HG02884 (cell line): ENCODE data around the gene MARK1.
A peak's percentile ranks its signal among the peaks of the same experiment; 100 is the strongest.

ENCODE experiments used
- ATAC-seq: cut with Tn5 transposase; IDR thresholded peaks from one replicate; pipeline ENCODE4 v1.9.1; 2021; ENCODE audit warnings: mild to moderate bottlenecking, moderate library complexity; ENCODE audit not compliant: unreplicated experiment

MARK1 gene

DNA sequence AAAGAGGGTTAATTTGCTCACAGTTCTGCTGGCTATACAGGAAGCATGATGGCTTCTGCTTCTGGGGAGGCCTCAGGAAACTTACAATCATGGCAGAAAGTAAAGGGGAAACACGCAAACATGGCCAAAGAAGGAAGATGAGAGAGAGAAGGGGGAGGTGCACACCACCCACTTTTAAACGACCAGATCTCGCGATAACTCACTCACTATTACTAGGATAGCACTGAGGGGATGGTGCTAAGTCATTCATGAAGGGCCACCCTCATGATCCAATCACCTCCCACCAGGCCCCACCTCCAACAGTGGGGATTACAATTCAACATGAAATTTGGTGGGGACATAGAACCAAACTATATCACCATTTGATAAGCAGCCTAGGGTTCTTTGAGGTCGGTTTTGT is 159.9 kb downstream of the MARK1 start:
- no peak for ATAC-seq

DNA sequence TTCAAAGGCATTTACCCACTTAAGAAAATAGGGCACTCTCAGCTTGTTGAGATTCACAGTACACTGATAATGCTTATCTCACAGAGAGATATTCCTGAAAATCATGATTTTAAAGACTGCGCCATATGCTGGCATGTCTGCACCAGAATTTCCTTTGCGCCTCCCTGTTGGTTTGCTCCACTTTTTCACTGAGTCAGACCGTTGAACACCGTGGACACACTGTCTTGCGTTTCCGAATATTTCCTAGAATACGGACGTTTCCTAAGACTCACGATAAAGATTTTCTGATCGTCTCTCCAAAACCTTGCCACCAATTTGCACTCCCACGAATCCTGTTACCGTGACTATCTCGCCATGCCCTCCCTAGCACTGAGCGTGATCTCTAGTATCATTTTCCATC is 161.7 kb downstream of the MARK1 start:
- no peak for ATAC-seq

DNA sequence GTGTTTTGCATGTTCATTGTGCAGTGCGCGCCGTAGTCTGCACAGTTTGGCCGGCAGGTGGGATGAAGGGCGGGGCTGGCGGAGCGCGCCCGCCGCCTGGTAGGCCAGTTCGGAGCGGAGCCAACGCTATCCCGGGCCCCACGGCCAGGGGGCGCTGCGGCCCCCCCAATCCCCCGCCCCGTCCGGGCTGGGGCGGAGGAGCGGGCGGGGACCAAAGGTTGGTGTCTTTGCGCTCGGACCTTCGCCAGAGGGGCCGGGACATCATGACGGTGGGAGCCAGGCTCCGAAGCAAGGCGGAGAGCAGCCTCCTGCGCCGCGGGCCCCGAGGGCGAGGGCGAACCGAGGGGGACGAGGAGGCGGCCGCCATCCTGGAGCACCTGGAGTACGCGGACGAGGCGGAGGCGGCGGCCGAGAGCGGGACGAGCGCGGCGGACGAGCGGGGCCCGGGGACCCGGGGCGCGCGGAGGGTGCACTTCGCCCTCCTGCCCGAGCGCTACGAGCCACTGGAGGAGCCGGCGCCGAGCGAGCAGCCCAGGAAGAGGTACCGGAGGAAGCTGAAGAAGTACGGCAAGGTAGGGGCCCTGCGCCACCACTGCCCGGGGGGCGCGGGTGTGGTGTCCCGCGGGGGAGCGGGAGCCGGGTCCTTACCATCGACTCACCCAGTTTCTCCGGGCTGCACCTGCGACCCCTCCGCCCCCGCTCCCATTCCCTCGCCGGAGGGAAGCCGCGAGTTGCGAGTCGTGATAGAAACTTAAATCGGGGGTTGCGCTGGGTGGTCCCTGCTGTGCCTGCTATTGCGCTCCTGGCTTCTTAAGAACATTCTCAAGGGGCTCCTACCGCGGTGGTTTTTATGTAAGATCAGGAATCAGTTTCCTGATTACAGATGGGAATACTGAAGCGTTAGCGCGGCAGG is 162.5 kb downstream of the MARK1 start, which contains the start of gene C1orf115:
Gene C1orf115, plus strand, starts transcription at position 224 of the 913 bp plus-strand sequence. Its CDS starts 40 bp downstream, at position 264.
- peak; percentile 94 for ATAC-seq

DNA sequence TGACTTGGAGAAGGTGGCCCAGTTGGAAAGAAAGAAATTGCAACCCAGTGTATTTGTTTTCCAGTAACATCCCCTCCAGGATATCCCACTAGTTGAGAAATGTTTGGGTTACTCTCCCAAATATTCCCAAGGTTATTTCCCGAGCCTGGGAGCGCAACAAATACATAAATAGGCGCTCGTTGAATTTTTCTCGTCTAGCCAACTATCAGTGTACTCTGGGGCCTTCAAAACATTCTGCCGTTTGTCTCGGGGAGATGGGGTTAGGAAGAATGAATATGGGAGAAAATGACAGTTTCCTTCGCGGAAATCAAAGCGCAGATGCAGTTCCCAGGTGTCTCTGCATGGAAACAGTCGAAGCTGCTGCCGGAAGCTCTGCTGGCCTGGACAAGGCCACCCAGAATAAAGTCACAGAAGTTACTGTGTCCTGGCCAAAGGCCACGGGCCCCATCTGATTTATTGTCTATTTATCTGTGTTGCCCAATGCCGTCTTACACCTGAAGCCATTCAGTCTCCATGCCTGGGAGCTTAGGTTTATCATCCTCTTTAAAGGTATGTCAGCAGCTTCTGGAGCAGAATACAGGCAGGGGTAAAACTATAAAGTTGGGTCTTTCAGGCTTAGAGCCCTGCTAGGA is 163.2 kb downstream of the MARK1 start:
- no peak for ATAC-seq

DNA sequence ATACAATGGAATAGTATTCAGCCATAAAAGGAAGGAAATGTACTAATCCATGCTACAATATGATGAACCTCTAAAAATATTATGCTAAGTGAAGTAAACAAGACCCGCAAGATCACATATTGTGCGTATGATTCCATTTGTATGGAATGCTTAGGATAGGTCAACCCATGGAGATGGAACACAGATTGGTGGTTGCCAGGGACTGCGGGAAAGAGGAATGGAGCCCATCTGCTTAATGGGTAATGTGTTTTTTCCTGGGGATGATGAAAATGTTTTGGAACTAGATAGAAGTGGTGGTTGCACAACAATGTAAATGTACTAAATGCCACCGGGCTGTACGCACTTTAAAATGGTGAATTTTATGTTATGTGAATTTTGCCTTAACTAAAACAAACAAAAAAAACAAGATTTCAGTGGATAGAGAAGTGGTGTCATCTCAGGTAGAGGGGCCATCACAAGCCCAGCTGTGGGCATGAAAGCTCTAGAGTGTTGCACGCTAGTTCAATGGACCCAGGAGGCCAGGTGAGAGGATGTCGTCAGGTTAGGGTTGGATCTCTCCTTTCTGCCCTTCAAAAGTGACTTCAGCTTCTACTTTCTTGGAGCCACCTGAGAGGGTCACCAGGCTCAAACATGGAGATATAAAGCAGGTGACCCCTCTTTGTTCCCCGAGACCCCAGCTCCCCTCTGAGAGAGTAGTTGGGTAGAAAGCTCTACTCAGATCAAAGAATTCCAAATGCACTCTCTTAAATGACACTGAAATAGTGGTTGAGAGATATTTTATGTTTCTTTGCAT is 164.7 kb downstream of the MARK1 start:
- ATAC-seq = no peak

DNA sequence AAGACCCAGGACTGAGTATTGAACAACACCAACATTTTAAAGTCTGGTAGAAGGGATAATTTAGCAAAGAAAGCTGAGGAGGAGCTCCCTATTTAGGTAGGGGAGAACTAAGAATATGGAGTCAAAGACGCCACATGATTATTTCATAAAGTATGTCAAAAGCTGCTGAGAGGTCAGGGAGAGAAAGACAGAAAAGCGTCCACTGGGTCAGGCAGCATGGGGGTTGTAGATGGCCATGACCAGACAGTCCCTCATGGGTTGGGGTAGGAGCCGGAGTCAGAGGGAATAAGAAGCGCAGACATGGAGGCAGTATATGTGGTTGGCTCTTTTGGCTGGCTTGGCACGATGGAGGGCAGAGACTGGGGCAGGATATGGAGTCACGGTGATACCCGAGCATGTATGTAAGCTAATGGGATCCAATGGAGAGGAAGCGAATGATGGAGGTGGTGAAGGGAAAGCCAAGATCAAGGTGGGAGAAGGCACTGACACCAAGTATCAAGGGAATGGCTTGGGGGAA is 167.0 kb downstream of the MARK1 start:
- no peak for ATAC-seq

DNA sequence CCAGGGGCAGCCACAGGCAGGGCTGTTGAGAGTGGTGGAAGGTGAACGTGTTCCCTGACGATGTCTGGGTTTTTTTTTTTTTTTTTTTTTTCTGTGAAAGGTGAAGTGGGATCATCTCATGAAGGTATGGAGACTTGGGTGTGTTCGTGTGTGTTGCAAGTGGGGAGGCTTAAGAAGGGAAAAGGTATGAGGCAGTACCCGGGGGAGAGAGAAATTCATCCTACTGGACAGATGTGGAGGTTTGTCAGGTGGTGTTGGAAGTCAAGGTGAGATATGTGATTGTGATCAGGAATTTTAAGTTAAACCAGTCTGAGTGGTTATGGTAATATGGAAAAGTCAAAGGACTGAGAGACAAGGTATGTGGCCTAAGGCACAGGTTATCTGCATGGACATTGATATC is 167.5 kb downstream of the MARK1 start:
- ATAC-seq = no peak

DNA sequence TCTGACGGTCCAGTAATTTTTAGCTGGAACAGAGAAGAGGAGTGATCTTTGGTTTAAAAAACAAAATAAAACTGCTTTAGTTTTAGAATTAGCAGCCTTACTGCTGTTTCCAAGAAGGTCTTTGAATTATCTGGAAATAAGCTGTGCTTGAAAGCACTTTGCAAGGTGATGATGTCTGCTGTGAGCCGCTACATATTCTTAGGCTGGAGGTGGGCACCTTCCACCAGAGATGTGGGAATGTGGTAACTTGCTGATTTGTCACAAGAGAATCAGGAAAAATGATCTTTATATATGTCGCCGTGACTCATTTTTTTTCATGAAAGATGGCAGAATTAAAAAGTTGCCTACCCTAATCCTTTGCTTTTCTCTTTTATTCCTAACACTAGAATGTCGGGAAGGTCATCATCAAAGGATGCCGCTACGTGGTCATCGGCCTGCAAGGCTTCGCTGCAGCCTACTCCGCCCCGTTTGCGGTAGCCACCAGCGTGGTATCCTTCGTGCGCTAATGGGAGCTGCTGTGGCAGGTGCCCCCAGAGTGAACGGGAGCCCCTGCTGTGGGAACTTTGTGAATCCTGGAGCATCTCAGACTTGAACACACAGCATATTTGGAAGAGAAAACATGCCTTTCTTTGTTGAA is 168.4 kb downstream of the MARK1 start:
- ATAC-seq = no peak

DNA sequence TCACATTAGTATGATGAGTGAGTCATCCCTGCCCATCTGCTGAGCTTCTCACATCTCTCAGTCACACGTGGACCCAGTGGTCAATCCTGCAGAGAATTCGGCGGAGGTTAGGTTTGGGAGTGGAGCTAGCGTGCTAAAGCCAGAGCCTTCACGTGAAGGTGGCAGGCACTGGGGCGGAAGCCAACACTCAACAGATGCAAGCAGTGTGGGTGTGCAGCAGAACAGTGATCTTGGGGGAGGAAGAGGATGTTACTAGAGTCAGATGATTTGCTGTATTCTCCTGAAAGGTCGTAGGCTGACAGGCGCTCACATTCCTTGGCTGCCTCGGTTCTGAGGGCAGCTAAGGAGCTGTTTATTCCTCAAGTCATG is 168.9 kb downstream of the MARK1 start:
- ATAC-seq = no peak

DNA sequence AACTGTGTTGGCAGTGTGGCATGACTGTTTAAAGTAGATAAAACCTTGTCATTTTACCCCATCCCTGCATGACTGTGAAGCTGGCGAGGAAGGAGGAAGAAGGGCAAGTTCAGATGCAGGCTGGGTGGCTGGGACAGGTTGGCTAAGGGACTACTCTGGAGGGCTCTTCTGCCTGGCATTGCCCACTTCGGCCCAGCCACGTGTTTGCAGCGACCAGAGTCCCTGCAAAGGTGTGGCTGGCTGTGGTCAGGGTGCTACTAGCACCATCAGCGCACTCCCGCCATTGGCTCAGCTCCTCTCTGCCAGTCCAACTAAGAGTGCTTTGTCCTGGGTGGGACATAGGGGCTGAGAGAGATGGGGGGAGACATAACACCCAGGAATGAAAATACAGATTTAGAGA is 169.4 kb downstream of the MARK1 start:
- ATAC-seq = no peak

DNA sequence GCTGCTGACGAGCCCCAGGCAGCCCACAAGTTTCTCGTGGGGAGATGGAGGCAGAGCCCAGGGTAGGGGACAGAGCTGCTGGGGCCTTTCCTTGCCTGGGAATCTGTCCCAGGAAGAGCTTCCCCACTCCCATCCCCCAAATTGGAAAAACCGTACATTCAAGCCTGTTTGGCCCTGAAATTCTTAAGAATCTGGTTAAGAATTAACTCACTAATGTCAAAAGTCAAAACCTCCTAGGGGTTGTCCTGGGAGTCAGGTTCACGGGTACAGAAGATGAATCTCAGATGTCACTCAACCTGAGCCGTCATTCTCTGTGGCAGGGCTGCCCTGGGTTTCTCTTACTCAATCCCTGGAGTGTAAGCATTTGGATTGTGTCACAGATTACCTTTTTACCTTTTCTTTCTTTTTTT is 170.7 kb downstream of the MARK1 start:
- ATAC-seq = no peak

DNA sequence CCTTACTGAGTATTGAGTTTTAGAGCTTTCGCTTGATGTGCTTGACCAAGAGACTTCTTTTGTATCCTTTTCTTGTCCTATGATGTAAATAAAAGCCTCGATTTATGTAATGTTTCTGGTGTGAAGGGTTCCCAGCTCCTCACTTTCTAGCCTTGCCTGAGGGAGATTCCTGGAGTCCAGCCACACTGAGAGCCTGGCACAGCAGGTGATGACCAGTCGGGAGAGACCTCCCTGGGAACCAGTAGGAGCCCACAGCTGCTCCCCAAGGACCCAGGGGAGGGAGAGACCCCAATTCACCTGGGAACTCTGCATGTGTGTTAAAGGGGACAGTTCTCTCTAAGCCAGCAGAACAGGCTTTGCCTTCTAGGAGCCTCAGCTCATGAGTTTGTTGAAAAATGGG is 171.1 kb downstream of the MARK1 start:
- no peak for ATAC-seq

DNA sequence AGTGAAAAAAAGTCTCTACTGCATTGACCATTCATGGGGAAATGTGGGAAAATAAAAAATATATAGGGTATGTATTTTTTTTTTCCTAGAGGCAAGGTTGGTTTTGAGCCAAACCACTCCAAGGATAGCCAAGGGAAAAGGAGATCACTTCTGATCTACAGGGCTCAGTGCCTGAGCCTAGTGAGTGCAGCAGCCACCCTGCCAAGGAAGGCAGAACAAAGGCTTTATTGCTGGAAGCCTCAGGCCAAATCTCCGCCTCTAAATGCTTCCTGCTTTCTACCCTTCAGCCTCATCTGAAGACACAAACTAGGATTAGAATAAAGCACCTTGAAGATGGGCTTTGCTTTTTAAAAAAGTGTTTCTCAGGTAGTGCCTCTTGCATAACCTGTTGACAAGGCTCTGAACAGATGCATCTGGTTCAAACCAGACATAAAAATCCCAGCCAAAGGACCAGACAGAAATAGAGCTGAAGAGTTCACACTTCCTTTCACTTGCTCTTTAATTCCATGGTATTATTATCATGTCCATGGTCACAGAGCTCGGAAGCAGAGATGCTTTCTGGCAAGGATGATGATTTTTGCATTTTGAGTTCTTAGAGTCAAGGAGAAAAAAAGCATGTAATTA is 172.7 kb downstream of the MARK1 start:
- no peak for ATAC-seq

DNA sequence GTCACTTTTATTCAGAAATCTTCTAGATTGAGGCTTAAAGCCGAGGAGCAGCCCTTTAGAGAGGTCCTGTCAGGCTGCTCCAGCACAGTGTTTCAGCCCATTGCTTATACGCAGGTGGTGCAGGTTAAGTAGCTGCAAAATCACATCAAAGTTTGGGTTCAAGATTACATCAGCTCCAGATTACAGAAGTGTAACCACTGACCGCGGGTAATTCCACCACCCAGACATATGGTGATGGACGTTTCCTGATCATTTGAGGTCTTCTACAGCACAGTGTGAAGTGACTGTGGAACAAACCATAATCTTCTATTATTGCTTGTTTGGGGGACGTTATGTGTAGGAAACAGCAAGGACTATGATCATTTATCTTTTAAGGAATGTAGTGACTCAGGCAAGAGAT is 174.0 kb downstream of the MARK1 start:
- peak; percentile 64 for ATAC-seq

DNA sequence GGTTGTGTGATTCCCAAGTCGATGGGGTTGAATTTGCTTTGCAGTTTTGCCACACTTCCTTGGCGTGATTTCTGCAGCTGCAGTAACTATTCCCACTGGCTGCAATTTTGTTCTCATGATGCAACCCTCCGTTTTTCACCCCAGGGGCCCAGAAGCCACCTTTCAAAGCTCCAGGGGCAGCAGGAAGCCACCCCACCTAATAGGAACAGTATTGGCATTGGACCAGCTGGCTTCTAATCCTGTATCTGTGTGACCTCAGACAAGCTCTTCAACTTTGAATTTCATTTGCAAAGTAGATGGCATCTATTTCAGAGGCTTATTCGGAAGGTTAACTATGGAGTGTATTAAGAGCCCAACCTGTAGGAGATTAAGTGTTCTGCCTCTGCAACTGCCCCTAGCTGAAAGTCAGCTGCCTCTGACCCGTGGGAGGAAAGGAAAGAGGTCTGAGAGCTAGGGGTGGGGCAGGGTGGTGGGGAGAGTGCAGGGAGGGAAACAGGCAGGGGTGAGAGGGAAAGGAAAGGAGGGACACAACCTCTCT is 174.9 kb downstream of the MARK1 start:
- ATAC-seq = no peak

DNA sequence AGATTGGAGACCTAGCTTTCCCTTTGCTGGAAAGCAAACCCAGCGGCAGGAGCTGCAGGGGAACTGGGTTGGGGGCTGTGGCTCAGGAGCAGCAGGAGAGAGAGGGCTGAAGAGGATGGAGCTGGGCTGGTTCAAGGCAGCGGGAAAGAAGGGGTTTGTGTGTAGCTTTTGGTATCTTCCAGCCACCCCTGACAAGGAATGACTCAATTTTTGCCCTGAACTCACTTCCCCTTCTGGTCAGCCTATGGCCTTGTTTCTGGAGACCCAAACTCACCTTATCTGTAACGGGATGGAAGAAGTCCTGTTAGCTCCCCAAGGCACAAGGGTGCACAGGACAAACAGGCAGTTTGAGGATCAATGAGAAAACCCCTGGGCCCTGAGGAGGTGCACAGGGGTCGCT is 175.4 kb downstream of the MARK1 start:
- ATAC-seq = no peak

DNA sequence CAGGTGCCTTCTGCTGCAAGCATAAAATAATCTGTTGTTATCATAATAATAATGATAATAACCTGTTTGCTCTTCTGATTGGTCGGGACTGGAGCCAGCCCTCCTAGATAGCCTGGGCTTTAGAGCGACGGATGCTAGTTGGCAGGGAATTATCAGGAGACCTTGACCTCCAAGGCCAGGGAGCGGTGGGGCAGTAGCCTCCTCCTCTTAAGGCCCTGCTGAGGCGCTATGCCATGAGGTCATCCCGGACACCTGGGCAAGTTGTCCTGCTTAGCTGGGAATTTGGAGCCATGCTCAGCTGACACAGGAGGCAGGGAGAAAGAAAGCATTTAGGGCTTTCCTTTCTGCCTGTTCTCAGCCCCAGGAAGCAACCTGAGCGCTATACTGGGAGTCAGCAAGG is 177.8 kb downstream of the MARK1 start:
- no peak for ATAC-seq

DNA sequence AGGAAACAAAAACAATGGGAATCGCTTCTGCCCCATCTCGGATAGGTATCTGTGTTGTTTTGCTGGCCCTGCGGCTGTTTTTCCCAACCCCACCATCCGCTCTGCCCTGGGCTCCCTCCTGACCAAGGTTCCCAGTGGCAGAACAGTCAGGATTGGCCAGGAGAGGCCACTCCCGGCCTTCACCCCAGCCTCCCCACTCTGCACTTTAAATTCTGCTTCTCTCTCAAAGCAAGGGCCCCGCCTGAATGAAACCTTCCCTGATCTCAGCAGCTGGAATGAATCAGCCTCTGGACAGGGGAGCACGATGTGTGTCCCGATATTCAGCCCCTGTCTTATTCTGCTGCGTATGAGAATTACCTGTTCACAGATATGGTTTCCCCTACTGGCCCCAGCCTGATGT is 178.5 kb downstream of the MARK1 start:
- ATAC-seq = no peak

DNA sequence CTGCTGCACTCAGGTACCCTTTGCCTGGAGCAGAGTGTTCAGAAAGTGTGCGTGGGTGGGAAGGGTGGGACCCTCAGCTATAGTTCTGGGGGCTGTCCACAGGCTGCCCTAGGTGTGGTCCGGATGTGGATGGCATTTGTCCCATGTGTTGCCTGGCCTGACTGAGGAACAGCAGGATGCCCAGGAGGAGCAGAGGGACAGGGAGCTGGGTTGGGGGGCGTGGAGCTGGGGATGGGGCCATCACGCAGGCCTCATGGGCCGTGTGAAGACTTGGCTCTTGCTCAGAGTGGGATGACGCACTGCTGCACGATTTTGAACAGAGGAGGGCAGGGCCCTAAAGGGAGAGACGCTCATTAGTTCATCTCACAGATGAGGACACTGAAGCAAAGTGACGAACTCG is 179.2 kb downstream of the MARK1 start:
- ATAC-seq = no peak

DNA sequence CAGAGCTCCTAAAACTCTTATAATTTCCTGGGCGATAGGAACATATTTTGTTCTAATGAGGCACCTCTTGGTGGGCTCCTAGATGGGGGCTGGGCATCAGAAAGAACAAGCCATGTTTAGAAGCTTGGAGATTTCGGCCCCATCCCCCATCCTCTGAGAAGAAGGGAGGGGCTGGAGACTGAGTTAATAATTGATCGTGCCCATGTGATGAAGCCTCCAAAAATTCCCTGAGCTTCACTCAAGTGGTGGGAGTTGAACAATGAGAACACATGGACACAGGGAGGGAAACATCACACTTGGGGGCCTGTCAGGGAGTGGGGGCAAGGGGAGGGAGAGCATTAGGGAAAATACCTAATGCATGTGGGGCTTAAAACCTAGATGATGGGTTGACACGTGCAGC is 180.3 kb downstream of the MARK1 start:
- ATAC-seq = no peak
